Neural cell (in vitro differentiated cells): ENCODE results near the gene MAPK14. TPM values are rescaled to one million over a fixed set of nuclear protein-coding genes. Genes with fewer than 3 reads are reported as not detected.

Experiments
- H2AFZ ChIP-seq: fragments of 200-600, 300-800 bp; sonication (generic), shearing (Covaris generic); 2 replicates; pipeline ENCODE4 v1.6.0; 2014; ENCODE audit warnings: low read depth, mild to moderate bottlenecking, antibody characterized with exemption, low read length, moderate library complexity
- H3F3A ChIP-seq: fragments of 200-600 bp; shearing (Covaris generic); 2 replicates; pipeline ENCODE4 v1.6.1; 2016; ENCODE audit warnings: mild to moderate bottlenecking, moderate library complexity, mixed read lengths, antibody characterized with exemption, low read length; ENCODE audit not compliant: insufficient read depth, poor library complexity, severe bottlenecking
- H3K27ac ChIP-seq: fragments of 200-600, 300-800 bp; sonication (generic), shearing (Covaris generic); 2 replicates; pipeline ENCODE4 v1.5.1; 2014; ENCODE audit warnings: mild to moderate bottlenecking, low read length, moderate library complexity
- H3K27me3 ChIP-seq: fragments of 300-800, 200-600 bp; sonication (generic), shearing (Covaris generic); 2 replicates; pipeline ENCODE4 v1.6.0; 2014; ENCODE audit warnings: mild to moderate bottlenecking, low read depth, low read length, moderate library complexity; ENCODE audit not compliant: insufficient read depth
- H3K36me3 ChIP-seq: fragments of 300-800, 200-600 bp; sonication (generic), shearing (Covaris generic); 2 replicates; pipeline ENCODE4 v1.5.1; 2014; ENCODE audit warnings: mild to moderate bottlenecking, antibody characterized with exemption, low read length, moderate library complexity; ENCODE audit not compliant: insufficient read depth
- H3K4me2 ChIP-seq: fragments of 300-800, 200-600 bp; sonication (generic), shearing (Covaris generic); 2 replicates; pipeline ENCODE4 v1.6.0; 2014; ENCODE audit warnings: mild to moderate bottlenecking, low read length
- H3K4me3 ChIP-seq: fragments of 300-800, 200-600 bp; sonication (generic), shearing (Covaris generic); 2 replicates; pipeline ENCODE4 v1.5.1; 2014; ENCODE audit warnings: mild to moderate bottlenecking, low read length, moderate library complexity
- H3K79me2 ChIP-seq: fragments of 200-600 bp; shearing (Covaris generic); replicated peaks from 2 replicates; pipeline ENCODE4 v1.6.0; 2014; ENCODE audit warnings: mild to moderate bottlenecking, low read length, moderate library complexity; ENCODE audit not compliant: insufficient read depth
- H3K9ac ChIP-seq: fragments of 300-800, 200-600 bp; sonication (generic), shearing (Covaris generic); 2 replicates; pipeline ENCODE4 v1.6.1; 2016; ENCODE audit warnings: mild to moderate bottlenecking, low read length, mixed read lengths
- H3K9me2 ChIP-seq: fragments of 200-600 bp; shearing (Covaris generic); 2 replicates; pipeline ENCODE4 v1.6.1; 2016; ENCODE audit warnings: mild to moderate bottlenecking, low read length, mixed read lengths; ENCODE audit not compliant: insufficient read depth
- H3K9me3 ChIP-seq: fragments of 200-600, 300-800 bp; sonication (generic), shearing (Covaris generic); 2 replicates; pipeline ENCODE4 v1.6.1; 2016; ENCODE audit warnings: mild to moderate bottlenecking, mixed run types, low read length, moderate library complexity, mixed read lengths
- H4K20me1 ChIP-seq: fragments of 200-600 bp; shearing (Covaris generic); 2 replicates; pipeline ENCODE4 v1.6.1; 2016; ENCODE audit warnings: mild to moderate bottlenecking, mixed run types; ENCODE audit not compliant: insufficient read depth
- CTCF ChIP-seq: fragments of 450-650 bp; IDR thresholded peaks from 2 replicates; pipeline ENCODE4 v1.5.1; 2014; ENCODE audit warnings: antibody characterized with exemption, mild to moderate bottlenecking, moderate library complexity; ENCODE audit not compliant: poor library complexity, severe bottlenecking
- EP300 ChIP-seq: fragments of 450-650 bp; conservative IDR thresholded peaks from 2 replicates; pipeline ENCODE4 v1.6.1; 2014; ENCODE audit warnings: antibody characterized with exemption, mild to moderate bottlenecking, moderate library complexity; ENCODE audit not compliant: poor library complexity, severe bottlenecking
- EZH2 ChIP-seq: fragments of 200-600, 300-800 bp; shearing (Covaris generic), sonication (generic); IDR thresholded peaks from 2 replicates; pipeline ENCODE4 v1.6.1; 2014; ENCODE audit warnings: antibody characterized with exemption, low read length, borderline replicate concordance, mild to moderate bottlenecking; ENCODE audit not compliant: insufficient read depth, poor library complexity, severe bottlenecking
- MXI1 ChIP-seq: fragments of 450-650 bp; conservative IDR thresholded peaks from 2 replicates; pipeline ENCODE4 v1.6.1; 2014; ENCODE audit warnings: antibody characterized with exemption, mild to moderate bottlenecking; ENCODE audit not compliant: poor library complexity, severe bottlenecking
- POLR2AphosphoS5 ChIP-seq: IDR thresholded peaks from 2 replicates; pipeline ENCODE4 v1.6.1; 2012
- RAD21 ChIP-seq: fragments of 450-650 bp; conservative IDR thresholded peaks from 2 replicates; pipeline ENCODE4 v1.6.1; 2014; ENCODE audit warnings: antibody characterized with exemption, mild to moderate bottlenecking, moderate library complexity
- SMC3 ChIP-seq: fragments of 450-650 bp; conservative IDR thresholded peaks from 2 replicates; pipeline ENCODE4 v1.6.1; 2014; ENCODE audit warnings: antibody characterized with exemption, mild to moderate bottlenecking, moderate library complexity; ENCODE audit not compliant: poor library complexity
- TAF1 ChIP-seq: IDR thresholded peaks from 2 replicates; pipeline ENCODE4 v1.6.1; 2012; ENCODE audit warnings: low read depth
- polyA plus RNA-seq: library from polyadenylated mRNA; depleted of rRNA; stranded (reverse); fragments of >200 nt; gene quantifications from 2 replicates; pipeline ENCODE4 v1.2.3, GENCODE V29; 2014
- TF ChIP-seq, protein P1 (sequence below): IDR thresholded peaks from 2 replicates; pipeline ENCODE4 v1.6.1; 2012; ENCODE audit warnings: borderline replicate concordance

MAPK14 gene
- polyA plus RNA-seq, 1 donor from 2014 or later: 26.6 TPM

DNA sequence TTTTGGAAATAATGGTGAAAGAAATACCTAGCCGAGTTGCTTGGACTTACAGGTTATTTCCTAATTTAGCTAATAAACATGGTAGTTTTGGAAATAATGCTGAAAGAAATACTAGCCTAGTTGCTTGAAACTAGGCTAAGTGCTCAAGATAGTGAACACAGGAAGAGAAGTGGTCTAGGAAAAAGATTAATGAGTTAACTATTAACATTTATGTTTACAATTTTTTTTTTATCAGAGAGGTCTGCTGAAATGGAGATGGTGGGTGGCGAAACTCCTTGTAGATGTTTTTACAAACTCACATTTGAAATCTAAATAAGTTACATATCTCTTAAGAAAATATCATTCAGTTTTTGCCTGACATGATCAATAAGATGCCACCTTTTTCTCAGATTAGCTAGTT lies 39.2 kb downstream of the MAPK14 start:
- no peaks in the 10 kb centered on the region for H3K79me2 ChIP-seq
- no peaks in the 10 kb centered on the region for H3K27me3 ChIP-seq

GRCh38 chr6:36067374-36068011 lies 39.9 kb downstream of the MAPK14 start:
- Histone ChIP-seq H3K4me2 (no peak overlapping the region), H3K36me3 (no peaks in the 10 kb centered on the region), H3F3A (no peaks in the 10 kb centered on the region), H3K9me2 (no peaks in the 10 kb centered on the region), H2AFZ (no peak overlapping the region), H3K79me2 (no peaks in the 10 kb centered on the region), H3K9ac (no peak overlapping the region), H3K4me3 (no peak overlapping the region), H3K9me3 (no peaks in the 10 kb centered on the region), H3K27me3 (no peaks in the 10 kb centered on the region), H4K20me1 (peaks cover 3% of the 10 kb centered on the region), H3K27ac (peak overlapping the region; percentile 13)
- TF ChIP-seq SMC3 (no peak), EP300 (peak; percentile 35), EZH2 (no peak), CTCF (no peak), TAF1 (no peak), RAD21 (no peak), MXI1 (no peak)
- TF ChIP-seq, protein P1, sequence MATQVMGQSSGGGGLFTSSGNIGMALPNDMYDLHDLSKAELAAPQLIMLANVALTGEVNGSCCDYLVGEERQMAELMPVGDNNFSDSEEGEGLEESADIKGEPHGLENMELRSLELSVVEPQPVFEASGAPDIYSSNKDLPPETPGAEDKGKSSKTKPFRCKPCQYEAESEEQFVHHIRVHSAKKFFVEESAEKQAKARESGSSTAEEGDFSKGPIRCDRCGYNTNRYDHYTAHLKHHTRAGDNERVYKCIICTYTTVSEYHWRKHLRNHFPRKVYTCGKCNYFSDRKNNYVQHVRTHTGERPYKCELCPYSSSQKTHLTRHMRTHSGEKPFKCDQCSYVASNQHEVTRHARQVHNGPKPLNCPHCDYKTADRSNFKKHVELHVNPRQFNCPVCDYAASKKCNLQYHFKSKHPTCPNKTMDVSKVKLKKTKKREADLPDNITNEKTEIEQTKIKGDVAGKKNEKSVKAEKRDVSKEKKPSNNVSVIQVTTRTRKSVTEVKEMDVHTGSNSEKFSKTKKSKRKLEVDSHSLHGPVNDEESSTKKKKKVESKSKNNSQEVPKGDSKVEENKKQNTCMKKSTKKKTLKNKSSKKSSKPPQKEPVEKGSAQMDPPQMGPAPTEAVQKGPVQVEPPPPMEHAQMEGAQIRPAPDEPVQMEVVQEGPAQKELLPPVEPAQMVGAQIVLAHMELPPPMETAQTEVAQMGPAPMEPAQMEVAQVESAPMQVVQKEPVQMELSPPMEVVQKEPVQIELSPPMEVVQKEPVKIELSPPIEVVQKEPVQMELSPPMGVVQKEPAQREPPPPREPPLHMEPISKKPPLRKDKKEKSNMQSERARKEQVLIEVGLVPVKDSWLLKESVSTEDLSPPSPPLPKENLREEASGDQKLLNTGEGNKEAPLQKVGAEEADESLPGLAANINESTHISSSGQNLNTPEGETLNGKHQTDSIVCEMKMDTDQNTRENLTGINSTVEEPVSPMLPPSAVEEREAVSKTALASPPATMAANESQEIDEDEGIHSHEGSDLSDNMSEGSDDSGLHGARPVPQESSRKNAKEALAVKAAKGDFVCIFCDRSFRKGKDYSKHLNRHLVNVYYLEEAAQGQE: no peak

More for the DNA sequence above, 39.2 kb downstream of the MAPK14 start:
- no peak for TF ChIP-seq MXI1
- no peak for TF ChIP-seq TAF1
- no peak for TF ChIP-seq SMC3
- TF ChIP-seq, protein P1: no peak
- TF ChIP-seq EP300: no peak
- TF ChIP-seq RAD21: no peak
- TF ChIP-seq POLR2AphosphoS5: no peak
- TF ChIP-seq CTCF: no peak
- TF ChIP-seq EZH2: no peak
- Histone ChIP-seq H3K9ac (no peak overlapping the region), H2AFZ (no peak overlapping the region), H3K4me3 (no peak overlapping the region), H3K9me2 (no peaks in the 10 kb centered on the region), H3K9me3 (no peaks in the 10 kb centered on the region), H4K20me1 (peaks cover 3% of the 10 kb centered on the region), H3K4me2 (no peak overlapping the region), H3F3A (no peaks in the 10 kb centered on the region), H3K36me3 (no peaks in the 10 kb centered on the region), H3K27ac (no peak overlapping the region)
